ENCODE results near the gene INPP5J.

INPP5J gene

DNA sequence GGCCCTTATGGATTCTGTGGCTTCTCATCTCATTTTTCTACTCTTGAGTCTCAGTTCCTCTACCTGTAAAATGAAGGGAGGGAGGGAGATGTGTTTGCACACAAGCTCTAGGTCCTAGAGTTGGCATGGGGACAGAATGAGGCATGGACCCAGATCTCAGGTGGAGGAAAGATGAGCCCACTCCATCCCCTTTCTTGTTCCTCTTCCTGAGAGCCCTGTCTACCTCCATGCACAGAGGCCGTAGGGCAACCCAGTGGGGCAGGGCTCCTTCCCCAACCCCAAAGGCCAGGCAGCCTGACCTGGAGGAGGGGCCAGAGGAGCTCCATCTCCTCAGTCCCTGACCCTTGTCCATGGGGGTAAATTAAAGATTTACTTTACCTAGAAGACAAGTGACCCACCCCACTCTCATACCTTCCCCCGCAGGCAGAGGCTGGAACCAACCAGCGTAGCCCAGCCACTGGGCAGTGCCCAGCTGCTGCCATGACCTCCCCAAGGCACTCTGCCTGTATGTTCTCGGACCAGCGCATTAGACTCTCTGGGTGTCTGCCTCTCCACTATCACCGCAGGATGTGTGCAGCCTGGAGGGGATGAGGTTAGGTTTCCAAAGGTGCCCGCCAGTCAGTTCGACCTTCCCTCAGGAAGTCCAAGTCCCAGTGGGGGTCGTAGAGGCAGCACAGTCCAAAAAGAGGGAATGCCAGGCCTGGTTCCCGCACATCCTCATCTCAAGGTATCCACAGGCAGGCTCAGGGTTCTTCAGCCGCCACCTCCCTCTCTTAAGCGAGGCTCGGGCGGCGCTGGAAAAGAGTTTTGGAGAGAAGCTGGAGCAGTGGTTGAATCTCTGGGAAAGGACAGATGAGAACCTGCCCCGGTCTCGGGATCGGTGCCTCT is 38.6 kb upstream of the INPP5J start:
- DNase-seq (ENCODE audit: extremely low spot score): no peak
- ChIA-PET CTCF (interaction anchor here (0.6 to 4.0 kb wide), 35 partner anchors 8 to 521 kb away, joined by 3 to 25 read pairs (median 5); partner anchors contain the start of genes MORC2 and SELENOM), POLR2A (no interaction called here)
- TF ChIP-seq, protein P1, sequence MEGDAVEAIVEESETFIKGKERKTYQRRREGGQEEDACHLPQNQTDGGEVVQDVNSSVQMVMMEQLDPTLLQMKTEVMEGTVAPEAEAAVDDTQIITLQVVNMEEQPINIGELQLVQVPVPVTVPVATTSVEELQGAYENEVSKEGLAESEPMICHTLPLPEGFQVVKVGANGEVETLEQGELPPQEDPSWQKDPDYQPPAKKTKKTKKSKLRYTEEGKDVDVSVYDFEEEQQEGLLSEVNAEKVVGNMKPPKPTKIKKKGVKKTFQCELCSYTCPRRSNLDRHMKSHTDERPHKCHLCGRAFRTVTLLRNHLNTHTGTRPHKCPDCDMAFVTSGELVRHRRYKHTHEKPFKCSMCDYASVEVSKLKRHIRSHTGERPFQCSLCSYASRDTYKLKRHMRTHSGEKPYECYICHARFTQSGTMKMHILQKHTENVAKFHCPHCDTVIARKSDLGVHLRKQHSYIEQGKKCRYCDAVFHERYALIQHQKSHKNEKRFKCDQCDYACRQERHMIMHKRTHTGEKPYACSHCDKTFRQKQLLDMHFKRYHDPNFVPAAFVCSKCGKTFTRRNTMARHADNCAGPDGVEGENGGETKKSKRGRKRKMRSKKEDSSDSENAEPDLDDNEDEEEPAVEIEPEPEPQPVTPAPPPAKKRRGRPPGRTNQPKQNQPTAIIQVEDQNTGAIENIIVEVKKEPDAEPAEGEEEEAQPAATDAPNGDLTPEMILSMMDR (IDR thresholded peaks at IDR 0.05; ENCODE audit: control extremely low read depth, extremely low read depth, low read depth, missing control alignments): no peak

DNA sequence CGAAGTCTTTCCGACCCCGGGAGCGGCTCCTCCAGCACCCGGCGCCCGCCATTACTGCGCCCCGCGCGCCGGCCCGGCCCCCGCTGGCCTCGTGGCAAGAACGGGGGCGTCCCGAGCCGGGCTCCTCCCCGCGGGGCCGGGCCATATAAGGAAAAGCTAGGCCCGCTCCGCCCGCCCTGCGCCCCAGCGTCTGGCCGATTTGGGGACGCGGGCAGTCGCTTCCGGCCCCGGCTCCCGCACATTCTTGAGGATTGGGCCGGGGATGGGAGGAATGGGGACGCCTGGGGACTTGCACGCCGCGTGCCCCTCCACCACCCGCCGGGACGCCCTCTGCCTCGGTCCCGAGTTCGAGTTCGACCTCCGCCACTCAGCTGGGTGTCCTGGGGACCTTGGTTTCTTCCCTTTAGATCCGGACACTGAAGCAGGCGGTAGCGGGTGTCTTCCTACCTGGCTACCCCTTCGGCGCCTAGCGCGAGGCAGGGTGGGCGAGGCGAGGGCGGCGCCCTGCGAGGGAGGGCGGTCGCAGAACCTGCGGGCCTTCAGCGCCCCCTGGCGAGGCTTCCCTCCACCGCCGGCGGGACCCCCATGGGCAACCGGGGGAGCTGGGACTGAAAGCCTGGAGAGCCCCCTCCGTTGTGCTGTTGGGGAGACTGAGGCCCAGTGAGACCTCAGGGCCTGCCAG is 37.8 kb upstream of the INPP5J start:
- ChIA-PET CTCF (interaction anchor here (0.7 to 4.0 kb wide), 36 partner anchors 9 to 522 kb away, joined by 3 to 25 read pairs (median 5); partner anchors contain the start of genes MORC2 and SELENOM), POLR2A (interaction anchor here (0.6 to 1.9 kb wide), 4 partner anchors 34 to 134 kb away, joined by 3 to 5 read pairs (median 4); partner anchors contain the start of gene RNF185)
- TF ChIP-seq, protein P1 (IDR thresholded peaks at IDR 0.05; ENCODE audit: control extremely low read depth, extremely low read depth, low read depth, missing control alignments): peak; percentile 87
- peak; percentile 94 for DNase-seq (ENCODE audit: extremely low spot score)

DNA sequence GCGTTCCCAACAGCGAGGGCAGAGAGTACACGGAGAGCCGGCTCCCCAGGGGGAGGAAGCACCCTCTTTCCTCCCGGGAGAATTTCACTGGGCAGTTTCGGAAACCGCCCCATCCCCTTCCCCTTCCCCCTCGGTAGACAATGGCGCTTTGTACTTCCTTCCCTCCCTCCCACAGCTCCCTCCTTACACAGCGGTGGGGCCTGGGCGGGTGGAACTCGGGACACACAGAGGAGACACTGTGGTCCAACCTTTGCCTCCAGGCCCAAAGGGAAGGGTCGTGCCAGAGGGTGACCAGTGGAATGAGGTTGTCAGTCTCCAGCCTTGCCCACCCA is 37.3 kb upstream of the INPP5J start:
- TF ChIP-seq, protein P1 (IDR thresholded peaks at IDR 0.05; ENCODE audit: control extremely low read depth, extremely low read depth, low read depth, missing control alignments): no peak
- ChIA-PET CTCF (interaction anchor here (1.0 to 4.0 kb wide), 32 partner anchors 9 to 522 kb away, joined by 3 to 25 read pairs (median 5); partner anchors contain the start of genes MORC2 and SELENOM), POLR2A (interaction anchor here (0.6 to 1.9 kb wide), 4 partner anchors 34 to 135 kb away, joined by 3 to 5 read pairs (median 4); partner anchors contain the start of gene RNF185)
- no peak for DNase-seq (ENCODE audit: extremely low spot score)

DNA sequence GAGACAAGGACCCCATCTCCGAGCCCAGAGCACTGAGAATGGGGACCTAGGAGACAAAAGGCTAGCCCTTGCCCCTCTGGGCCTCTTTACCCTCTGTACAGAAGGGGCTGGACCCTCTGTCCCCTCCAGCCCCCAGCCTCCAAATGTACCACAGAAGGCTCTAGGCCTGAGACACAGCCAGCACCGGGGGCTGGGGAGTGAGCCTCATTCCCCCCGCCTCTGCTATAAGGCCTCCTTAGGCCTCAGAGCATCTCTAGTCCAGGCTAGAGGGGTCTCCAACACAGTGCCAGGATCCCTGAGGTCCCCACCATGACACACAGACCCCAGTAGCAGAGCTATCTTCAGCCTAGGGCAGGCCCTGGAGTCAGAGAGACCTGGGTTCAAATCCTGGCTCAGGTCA is 36.8 kb upstream of the INPP5J start:
- ChIA-PET CTCF (interaction anchor here (1.0 to 4.0 kb wide), 16 partner anchors 10 to 188 kb away, joined by 3 to 20 read pairs (median 6); partner anchors contain the start of genes MORC2 and SELENOM), POLR2A (interaction anchor here (1.9 kb wide), 1 partner anchor 127 kb away, joined by 4 read pairs; no protein-coding TSS in a partner anchor)

DNA sequence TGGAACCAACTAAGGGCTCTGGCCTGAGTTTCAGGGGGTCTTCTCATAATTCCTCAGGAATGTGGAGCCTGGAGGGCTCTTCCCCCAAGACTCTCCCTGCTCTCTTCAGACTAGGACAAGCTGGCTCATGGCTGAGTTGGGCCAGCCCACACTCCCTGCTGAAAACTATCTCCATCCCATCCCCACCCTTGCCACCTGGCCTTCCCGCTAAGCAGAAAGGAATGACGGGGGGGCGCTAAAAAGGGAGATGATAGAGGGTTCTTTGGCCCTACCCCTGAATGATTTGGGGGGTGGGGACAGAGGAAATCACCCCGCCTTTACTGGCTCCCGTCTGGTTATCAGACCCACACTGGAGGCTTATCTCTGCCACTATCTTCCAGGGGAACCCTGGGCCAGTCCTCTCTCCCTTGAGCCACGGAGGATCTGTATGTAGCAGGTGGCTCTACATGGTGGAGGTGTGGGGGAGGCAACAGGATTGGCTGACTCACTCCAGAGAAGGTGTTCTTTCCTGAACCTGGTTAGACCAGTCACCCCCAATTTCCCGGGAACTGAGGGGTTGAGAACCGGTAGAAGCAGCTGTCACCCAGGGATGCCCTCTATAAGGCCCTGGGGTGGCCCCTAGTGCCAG is 35.9 kb upstream of the INPP5J start:
- TF ChIP-seq, protein P1 (IDR thresholded peaks at IDR 0.05; ENCODE audit: control extremely low read depth, extremely low read depth, low read depth, missing control alignments): no peak
- ChIA-PET CTCF (interaction anchor here (1.0 to 4.0 kb wide), 12 partner anchors 9 to 184 kb away, joined by 3 to 20 read pairs (median 5); no protein-coding TSS in a partner anchor), POLR2A (interaction anchor here (1.9 kb wide), 1 partner anchor 127 kb away, joined by 4 read pairs; no protein-coding TSS in a partner anchor)
- no peak for DNase-seq (ENCODE audit: extremely low spot score)

More for the DNA sequence above, 36.8 kb upstream of the INPP5J start:
- DNase-seq (ENCODE audit: extremely low spot score): no peak
- TF ChIP-seq, protein P1 (IDR thresholded peaks at IDR 0.05; ENCODE audit: control extremely low read depth, extremely low read depth, low read depth, missing control alignments): no peak

All from GM10248 (cell line).